Smooth muscle cell (in vitro differentiated cells): ENCODE results near the gene SMARCD3. TPM values are rescaled to one million over a fixed set of nuclear protein-coding genes. Genes with fewer than 3 reads are reported as not detected.

Experiments
- DNase-seq: peaks from one replicate; lab custom pipeline; 2025; ENCODE audit not compliant: unreplicated experiment; lab: John Stamatoyannopoulos, UW
- H2AFZ ChIP-seq: fragments of 200-600 bp; sonication (generic); 2 replicates; pipeline ENCODE4 v1.6.0; 2016; ENCODE audit warnings: antibody characterized with exemption, low read depth, mild to moderate bottlenecking
- H3F3A ChIP-seq: fragments of 200-600 bp; sonication (generic); 2 replicates; pipeline ENCODE4 v1.6.0; 2017; ENCODE audit warnings: antibody characterized with exemption, low read depth
- H3K27ac ChIP-seq: fragments of 200-600 bp; sonication (generic); 2 replicates; pipeline ENCODE4 v1.5.1; 2016; ENCODE audit warnings: low read depth, mild to moderate bottlenecking
- H3K27me3 ChIP-seq: fragments of 200-600 bp; sonication (generic); 2 replicates; pipeline ENCODE4 v1.6.1; 2016; ENCODE audit warnings: low read depth, mild to moderate bottlenecking
- H3K36me3 ChIP-seq: fragments of 200-600 bp; sonication (generic); 2 replicates; pipeline ENCODE4 v1.5.1; 2016; ENCODE audit warnings: low read depth
- H3K4me1 ChIP-seq: fragments of 200-600 bp; sonication (generic); 2 replicates; pipeline ENCODE4 v1.5.1; 2016; ENCODE audit warnings: low read depth
- H3K4me2 ChIP-seq: fragments of 200-600 bp; sonication (generic); 2 replicates; pipeline ENCODE4 v1.6.0; 2016; ENCODE audit warnings: mild to moderate bottlenecking
- H3K4me3 ChIP-seq: fragments of 200-600 bp; sonication (generic); 2 replicates; pipeline ENCODE4 v1.5.1; 2016; ENCODE audit warnings: mild to moderate bottlenecking
- H3K79me2 ChIP-seq: fragments of 200-600 bp; sonication (generic); 2 replicates; pipeline ENCODE4 v1.6.0; 2016; ENCODE audit warnings: low read depth, mild to moderate bottlenecking
- H3K9ac ChIP-seq: fragments of 200-600 bp; sonication (generic); 2 replicates; pipeline ENCODE4 v1.6.0; 2016; ENCODE audit warnings: low read depth
- H3K9me3 ChIP-seq: fragments of 200-600 bp; sonication (generic); replicated peaks from 2 replicates; pipeline ENCODE4 v1.5.1; 2016; ENCODE audit warnings: low read depth
- H4K20me1 ChIP-seq: fragments of 200-600 bp; sonication (generic); 2 replicates; pipeline ENCODE4 v1.6.0; 2016; ENCODE audit warnings: low read depth
- CTCF ChIP-seq: fragments of 200-600 bp; sonication (generic); IDR thresholded peaks from 2 replicates; pipeline ENCODE4 v1.5.1; 2017; ENCODE audit warnings: borderline replicate concordance, mild to moderate bottlenecking, antibody characterized with exemption; ENCODE audit not compliant: insufficient read depth, poor library complexity, severe bottlenecking
- WGBS: methylation state at CpG from one replicate; pipeline ENCODE4 v1.1.7; 2016; ENCODE audit warnings: low lambda C conversion rate; 5-methylcytosine and 5-hydroxymethylcytosine counted together
- polyA plus RNA-seq: library from polyadenylated mRNA; unstranded; fragments of >200 nt; fragmentation: Nextera tagmentation; extraction: Ambion mirVana; gene quantifications from 2 replicates; pipeline ENCODE4 v1.2.1, GENCODE V29; 2016
- total RNA-seq: library from RNA; depleted of rRNA; stranded (reverse); fragments of >200 nt; gene quantifications from 2 replicates; pipeline ENCODE4 v1.2.3, GENCODE V29; 2014

The SMARCD3 gene
- total and polyA plus RNA-seq, 2 experiments from 2014 or later = 44.4 to 58.1 TPM

GRCh38 chr7:151213826-151214225 is 34.7 kb downstream of the SMARCD3 start:
- Histone ChIP-seq H3K27ac (no peak overlapping the region), H3K36me3 (peaks cover 27% of the 10 kb centered on the region), H2AFZ (no peak overlapping the region), H4K20me1 (no peaks in the 10 kb centered on the region), H3K27me3 (no peaks in the 10 kb centered on the region), H3F3A (no peaks in the 10 kb centered on the region), H3K4me2 (no peak overlapping the region), H3K9me3 (no peaks in the 10 kb centered on the region), H3K4me1 (no peaks in the 10 kb centered on the region), H3K4me3 (no peak overlapping the region), H3K9ac (no peak overlapping the region), H3K79me2 (no peaks in the 10 kb centered on the region)
- TF ChIP-seq CTCF = no peak
- WGBS = 97% methylated on average over 3 of the region's 3 CpGs
- DNase-seq = no peak

- WGBS = 87% methylated on average over 5 of the region's 5 CpGs
These were observed 35.9 kb downstream of the SMARCD3 start for GRCh38 chr7:151212626-151213025.

GRCh38 chr7:151211155-151211772 is 37.2 kb downstream of the SMARCD3 start:
- no peak for DNase-seq
- Histone ChIP-seq H3K4me3 (no peak overlapping the region), H2AFZ (no peak overlapping the region), H3K9ac (no peak overlapping the region), H3K9me3 (no peaks in the 10 kb centered on the region), H3K36me3 (peaks cover 16% of the 10 kb centered on the region), H3K4me1 (no peaks in the 10 kb centered on the region), H3K79me2 (no peaks in the 10 kb centered on the region), H3K4me2 (no peak overlapping the region), H4K20me1 (no peaks in the 10 kb centered on the region), H3K27ac (no peak overlapping the region), H3F3A (no peaks in the 10 kb centered on the region), H3K27me3 (no peaks in the 10 kb centered on the region)
- no peak for TF ChIP-seq CTCF
- 90% methylated on average over 3 of the region's 3 CpGs for WGBS

More at GRCh38 chr7:151212626-151213025, 35.9 kb downstream of the SMARCD3 start:
- no peaks in the 10 kb centered on the region for H3F3A ChIP-seq
- H3K4me1 ChIP-seq = no peaks in the 10 kb centered on the region
- H3K4me3 ChIP-seq = no peak overlapping the region
- no peak for DNase-seq
- no peak for TF ChIP-seq CTCF
- peaks cover 27% of the 10 kb centered on the region for H3K36me3 ChIP-seq
- no peaks in the 10 kb centered on the region for H3K79me2 ChIP-seq
- no peaks in the 10 kb centered on the region for H3K27me3 ChIP-seq
- H2AFZ ChIP-seq = no peak overlapping the region
- H3K4me2 ChIP-seq = no peak overlapping the region
- no peaks in the 10 kb centered on the region for H3K9me3 ChIP-seq
- H3K27ac ChIP-seq = no peak overlapping the region
- no peaks in the 10 kb centered on the region for H4K20me1 ChIP-seq
- no peak overlapping the region for H3K9ac ChIP-seq

DNA sequence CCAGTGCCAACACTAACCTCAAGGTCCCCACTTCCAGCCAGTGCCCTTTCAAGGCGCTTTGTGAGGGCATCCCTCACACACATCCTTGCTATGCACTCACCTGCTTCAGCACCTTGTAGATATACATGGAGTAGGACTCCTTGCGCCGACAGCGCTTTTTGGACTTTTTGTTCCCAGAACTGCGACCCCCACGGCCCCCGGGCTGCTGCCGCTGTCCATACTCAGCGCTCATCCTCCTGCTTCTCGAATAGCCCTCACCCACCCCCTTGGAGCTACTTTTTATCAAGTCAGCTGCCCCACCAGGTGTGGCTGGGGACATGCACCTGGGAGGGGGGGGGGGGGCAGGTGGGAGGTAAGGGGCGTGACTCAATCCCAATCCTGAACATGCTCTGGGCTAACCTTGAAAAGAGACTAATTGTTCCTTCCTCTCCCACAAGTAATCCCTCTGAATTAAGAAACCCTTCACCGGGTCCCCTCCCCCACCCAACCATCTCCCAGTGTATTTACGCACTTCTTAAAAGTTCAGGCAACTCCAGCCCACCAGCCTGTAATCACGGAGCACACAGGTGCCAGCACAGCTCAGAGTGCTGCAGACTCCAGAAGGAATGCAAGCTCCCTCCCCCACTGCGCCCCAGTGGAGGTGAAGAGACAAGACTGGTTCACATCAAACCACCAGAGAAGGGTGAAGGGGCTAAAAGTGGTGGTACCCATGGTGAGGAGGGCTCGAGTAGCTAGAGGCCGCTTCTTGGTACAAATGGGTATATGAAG is 38.2 kb downstream of the SMARCD3 start, which contains the start of gene H2BK1:
Gene H2BK1, minus strand, starts transcription at position 402 of the 768 bp plus-strand sequence. Its CDS starts 170 bp downstream, at position 232.
- no peak for DNase-seq
- no peak within 1 kb of the TSS for H3K4me3 ChIP-seq
- peaks cover 7% of the 10 kb centered on the region for H3K36me3 ChIP-seq
- WGBS = 84% methylated on average over 17 of the region's 17 CpGs
- H3K4me2 ChIP-seq = no peak within 1 kb of the TSS
- H3K27ac ChIP-seq = no peak within 1 kb of the TSS
- no peaks in the 10 kb centered on the region for H3K4me1 ChIP-seq
- TF ChIP-seq CTCF = no peak
- H2AFZ ChIP-seq = no peak within 1 kb of the TSS
- H3F3A ChIP-seq = no peaks in the 10 kb centered on the region
- no peaks in the 10 kb centered on the region for H4K20me1 ChIP-seq
- no peaks in the 10 kb centered on the region for H3K27me3 ChIP-seq
- no peaks in the 10 kb centered on the region for H3K79me2 ChIP-seq
- H3K9ac ChIP-seq = no peak within 1 kb of the TSS
- no peaks in the 10 kb centered on the region for H3K9me3 ChIP-seq
